Suprapubic skin (tissue), 3 donors: Measurements from ENCODE around the gene NUP85.

Source experiments
- CTCF ChIP-seq, 2 donors: fragments of 200-600 bp in 1 of 2; fragments of 450-650 bp in 1 of 2; sonication (generic) in 1 of 2; IDR thresholded peaks; one replicate each; pipeline ENCODE4 v1.5.1; 2016 to 2019; ENCODE audit warnings: antibody characterized with exemption in 2 of 2, mild to moderate bottlenecking in 1 of 2, moderate library complexity in 1 of 2
- POLR2AphosphoS5 ChIP-seq, 3 donors: sonication (generic); formaldehyde crosslinking; IDR thresholded peaks; one replicate each; pipeline ENCODE4 v1.6.1; 2017; ENCODE audit warnings: antibody characterized with exemption in 3 of 3

- TF ChIP-seq POLR2AphosphoS5 (IDR thresholded peaks at IDR 0.05) (no peak), CTCF (IDR thresholded peaks at IDR 0.05) (no peak)
Measured at GRCh38 chr17:75285123-75285522, 79.6 kb downstream of the NUP85 start.
